ENCODE data around the gene MATN1.
A peak's percentile ranks its signal among the peaks of the same experiment; 100 is the strongest.

The MATN1 gene

DNA sequence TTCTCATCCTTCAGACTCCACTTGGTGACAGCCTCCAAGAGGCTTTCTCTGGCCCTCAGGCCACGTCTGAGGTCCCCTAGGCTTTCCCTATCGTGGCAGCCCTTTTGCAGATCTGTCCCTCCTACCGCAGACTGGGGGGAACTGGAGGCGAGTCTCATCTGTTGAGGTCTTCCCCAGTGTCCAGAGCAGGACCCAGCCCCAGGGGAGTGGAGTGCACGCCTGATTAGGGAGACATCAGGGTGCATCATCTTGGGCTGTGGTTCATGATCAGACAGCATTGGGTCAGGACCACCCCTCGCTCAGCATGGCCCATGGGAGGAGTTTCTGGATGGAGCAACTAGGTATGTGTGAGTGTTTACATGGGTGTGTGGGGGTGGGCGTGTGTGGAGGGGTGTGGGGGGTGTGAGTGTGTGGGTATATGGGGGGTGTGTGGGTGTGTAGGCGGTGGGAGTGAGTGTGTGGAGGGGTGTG, 8.5 kb upstream of the MATN1 start:
- DNase-seq: no peak

DNA sequence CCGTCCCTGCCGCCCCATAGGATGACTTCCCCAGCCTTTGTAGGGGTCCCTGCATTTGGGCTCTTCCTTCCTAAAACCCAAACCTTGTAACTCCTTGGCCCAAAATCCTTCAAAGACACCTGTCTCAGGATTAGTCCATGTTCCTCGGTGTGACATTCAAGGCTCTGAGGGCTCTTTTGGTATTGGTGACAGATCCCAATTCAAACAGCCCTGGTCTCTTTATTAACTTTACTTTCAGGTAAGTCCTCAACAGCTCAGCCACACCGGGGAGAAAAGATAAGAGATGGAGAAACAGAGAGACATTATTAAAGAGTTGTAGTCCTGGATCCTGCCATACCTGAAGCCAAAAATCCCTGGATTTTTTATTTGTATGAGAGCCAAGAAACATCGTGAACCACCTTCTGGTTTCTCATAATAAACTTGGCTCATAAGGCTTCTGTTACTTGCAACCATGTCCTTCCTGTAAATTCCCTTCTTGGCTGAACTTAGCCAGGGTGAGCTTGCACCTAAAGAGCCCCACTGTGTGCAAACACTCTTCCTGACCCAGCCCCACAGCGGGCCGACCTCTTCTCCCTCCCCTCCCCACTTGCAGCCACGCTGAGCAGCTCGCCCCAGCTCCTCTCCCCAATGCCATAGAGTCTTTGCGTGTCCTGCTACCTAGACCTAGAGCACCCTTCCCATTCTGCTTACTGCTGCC, 7.9 kb upstream of the MATN1 start:
- DNase-seq: no peak

DNA sequence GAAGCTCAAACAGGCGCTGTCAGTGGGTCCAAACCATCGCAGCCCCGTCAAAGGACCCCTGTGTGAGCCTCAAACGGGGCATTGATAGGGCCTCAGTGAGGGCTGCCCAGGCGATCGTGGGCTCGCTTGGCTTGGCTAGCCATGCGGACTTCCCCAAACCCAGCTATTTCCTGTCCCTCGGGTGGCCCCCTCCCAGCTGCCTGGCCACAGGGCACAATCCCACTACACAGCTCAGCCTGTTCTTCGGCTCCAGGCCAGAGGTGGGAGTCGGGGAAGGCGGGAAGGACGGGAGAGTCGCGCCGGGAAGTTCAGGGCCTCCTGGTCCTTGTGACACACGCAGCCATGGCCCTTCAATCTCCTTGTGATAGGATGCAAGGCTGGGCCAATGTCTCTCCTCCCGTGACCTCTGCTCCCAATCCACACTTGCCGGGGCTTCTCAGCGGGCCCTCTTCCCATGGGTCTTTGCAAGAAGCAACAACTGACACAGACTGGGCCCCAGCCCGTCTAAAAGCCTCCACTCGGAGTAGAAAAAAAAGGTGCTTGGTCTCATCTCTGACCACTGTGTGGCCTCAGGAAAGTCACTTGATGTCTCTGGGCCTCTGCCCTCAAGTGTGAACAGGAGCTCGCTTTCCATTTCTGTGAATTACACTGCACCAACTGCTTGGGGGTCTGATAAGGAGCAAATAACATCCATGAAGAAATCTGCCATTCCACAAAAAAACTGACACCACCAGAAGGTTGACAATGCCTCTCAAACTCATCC, 7.1 kb upstream of the MATN1 start:
- no peak for DNase-seq

DNA sequence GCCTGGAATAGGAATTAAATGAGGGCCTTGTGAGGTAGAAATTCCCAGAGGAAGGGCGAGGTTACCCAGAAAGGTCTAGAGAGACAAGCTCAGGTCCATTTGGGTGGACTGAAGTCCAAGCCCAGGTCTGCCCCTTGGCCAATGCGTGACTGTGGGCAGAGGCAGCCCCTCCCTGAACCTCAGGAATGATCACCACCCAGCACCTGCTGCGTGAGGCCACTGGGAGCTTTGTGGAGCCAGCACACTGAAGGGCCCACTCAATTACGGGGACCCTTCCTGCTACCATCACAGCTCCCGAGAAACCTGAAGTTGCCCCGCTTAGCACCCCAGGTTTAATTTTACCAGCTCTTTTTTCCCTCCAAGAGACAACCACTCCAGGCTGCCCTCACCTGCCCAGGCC, 6.5 kb upstream of the MATN1 start:
- DNase-seq: no peak

DNA sequence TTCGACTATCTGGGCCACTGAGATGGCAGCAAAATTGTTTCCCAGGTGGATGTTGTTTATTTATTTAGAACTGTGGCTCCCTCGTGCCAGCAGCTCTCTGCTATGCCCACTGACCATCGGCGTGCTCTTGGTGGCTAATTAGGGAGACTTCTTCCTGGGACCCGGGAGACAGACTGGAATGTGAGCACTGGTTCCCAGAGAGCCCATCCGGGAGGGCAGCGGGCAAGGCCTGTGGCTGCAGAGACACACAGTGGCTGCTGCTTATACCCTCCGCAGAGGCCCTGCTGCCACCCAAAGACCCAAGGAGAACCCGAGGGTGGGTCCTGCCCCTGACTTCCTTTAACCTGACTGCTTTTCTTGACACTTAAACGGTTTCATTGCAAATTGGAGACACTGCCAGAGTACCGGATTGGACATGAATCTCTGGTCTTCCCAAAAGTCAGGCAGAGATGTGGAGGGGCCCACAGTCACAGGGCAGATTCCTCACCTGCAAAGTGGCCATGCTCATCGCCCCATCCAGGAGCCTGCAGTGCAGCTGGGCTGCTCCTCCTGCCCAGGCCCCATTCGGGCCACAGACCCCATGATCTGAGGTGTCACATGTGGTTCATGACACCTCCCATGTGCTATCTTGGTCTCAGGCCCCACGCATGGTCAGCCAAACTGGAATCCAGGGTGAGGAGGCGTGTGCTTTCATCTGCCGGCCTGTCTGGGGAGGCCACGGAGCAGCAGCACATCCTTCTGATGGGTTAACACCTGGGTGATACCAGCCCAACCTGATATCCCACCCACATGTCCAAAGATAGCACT, 5.7 kb upstream of the MATN1 start:
- DNase-seq: no peak

DNA sequence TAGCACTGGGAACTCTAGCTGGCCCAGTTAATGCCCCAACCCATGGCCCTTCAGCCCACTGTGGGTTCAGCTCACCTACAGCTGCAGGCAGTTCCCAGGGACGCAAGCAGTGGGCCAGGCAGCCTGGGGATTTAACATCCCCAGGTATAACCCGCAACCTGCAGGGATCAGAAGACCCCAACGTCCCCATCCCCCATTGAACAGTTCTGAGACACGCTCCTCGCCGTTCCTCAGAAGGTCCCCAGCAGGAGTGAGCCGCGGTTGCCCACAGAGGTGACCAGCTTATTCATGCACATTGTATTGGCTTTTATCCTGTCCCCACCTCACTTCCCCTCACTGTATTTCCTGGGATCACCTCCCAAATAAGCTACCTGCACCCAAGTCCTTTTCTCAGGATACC, 5.0 kb upstream of the MATN1 start:
- no peak for DNase-seq

DNA sequence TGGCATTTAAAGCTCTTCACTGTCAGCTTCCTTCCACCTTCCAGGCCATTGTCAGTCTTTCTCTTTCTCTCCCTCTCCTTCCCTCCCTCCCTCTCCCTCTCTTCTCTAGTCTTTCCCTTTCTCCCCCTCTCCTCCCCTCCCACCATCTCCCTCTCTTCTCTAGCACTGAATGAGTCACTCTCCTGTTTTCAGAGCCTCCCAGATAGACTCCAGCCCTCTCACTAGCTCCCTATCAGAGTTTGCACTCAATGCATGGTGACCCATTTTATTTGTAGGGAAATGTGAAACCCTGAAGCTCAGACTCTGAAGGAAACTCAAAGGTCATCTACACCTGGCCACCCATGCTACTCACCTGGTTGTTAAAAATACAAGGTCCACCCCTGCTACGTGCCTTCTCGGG, 4.4 kb upstream of the MATN1 start:
- no peak for DNase-seq

DNA sequence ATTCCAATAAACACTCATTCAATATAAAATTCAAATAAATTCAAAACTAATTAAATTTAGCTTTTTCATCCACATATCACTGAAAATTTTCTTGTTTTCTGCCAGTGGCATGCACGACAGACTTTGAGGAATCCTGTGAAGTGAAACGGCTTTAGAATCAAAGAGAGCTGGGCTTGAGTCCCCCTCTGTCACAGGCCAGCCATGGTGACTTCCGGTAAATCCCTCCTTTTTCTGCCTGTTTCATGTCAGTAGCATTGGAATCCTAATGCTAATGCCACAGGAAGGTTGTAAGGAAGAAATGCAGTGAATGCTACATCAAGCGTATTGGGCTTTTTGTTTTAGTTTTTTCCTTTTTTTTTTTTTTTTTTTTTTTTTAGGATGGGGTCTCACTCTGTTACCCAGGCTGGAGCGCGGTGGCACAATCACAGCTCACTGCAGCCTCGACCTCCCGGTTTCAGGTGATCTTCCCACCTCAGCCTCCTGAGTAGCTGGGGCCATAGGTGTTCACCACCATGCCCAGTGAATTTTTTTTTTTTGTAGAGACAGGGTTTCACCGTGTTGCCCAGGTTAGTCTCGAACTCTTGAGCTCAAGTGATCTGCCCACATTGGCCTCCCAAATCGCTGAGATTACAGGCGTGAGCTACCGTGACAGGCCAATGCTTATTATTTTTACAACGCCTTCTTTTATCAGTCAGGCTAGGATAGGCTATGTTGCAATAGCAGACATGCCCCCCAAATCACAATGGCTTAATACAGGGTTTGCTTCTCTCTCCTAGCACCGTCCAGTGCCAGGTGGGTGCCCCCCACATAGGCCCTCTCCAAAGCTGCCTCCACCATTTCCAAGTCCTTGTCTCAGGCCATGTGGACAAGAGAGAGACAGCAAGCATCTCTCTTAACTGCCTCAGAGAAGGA, 3.6 kb upstream of the MATN1 start:
- no peak for DNase-seq

DNA sequence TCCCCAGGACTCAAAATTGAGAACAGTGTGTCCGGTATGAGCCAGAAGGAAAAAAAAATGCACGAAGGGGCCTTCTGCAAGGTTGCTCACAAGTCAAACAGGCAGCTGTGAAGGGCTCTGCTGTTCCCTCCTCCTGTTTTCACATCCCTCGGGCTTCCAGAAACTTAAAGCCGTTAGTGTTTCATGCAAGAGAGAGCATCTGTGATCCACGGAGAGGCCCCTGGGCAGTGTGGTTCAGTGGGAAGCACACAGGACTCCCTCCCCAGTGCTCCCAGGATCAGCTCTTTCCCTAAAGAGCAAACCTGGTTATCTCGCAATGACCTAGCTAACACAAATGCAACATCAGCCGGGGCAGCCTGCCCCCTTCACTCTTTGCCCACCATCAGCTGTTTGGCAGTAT, 2.9 kb upstream of the MATN1 start:
- no peak for DNase-seq

DNA sequence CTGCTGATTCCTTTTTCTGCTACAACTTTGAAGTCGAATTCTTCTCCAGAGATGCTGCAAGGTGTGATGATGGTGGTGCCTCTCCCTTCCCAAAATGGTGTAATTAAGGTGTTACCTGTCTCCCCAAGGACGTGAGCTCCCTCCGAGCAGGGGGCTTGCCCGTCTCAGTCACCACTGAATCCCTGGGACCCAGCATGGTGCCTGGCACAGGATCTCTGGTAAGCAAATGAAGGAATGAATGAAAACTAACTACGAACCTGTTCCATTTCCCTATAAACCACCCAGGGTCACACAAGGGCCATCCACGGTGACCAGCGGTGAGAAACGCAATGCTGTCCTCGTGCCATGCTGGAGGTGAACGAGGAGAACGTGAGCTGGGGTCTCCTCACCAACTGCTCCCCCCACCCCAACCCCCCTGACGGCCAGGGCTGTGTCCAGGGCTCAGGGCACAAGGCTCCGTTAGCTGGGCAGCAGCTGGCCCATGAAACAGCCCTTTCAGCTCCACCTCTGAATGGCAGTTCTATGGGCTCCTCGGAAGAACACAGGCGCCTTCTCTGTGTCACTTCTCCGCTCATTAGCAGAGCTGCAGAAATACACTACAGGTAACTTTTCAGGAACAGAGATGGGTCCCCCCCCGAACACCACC, 2.2 kb upstream of the MATN1 start:
- no peak for DNase-seq

DNA sequence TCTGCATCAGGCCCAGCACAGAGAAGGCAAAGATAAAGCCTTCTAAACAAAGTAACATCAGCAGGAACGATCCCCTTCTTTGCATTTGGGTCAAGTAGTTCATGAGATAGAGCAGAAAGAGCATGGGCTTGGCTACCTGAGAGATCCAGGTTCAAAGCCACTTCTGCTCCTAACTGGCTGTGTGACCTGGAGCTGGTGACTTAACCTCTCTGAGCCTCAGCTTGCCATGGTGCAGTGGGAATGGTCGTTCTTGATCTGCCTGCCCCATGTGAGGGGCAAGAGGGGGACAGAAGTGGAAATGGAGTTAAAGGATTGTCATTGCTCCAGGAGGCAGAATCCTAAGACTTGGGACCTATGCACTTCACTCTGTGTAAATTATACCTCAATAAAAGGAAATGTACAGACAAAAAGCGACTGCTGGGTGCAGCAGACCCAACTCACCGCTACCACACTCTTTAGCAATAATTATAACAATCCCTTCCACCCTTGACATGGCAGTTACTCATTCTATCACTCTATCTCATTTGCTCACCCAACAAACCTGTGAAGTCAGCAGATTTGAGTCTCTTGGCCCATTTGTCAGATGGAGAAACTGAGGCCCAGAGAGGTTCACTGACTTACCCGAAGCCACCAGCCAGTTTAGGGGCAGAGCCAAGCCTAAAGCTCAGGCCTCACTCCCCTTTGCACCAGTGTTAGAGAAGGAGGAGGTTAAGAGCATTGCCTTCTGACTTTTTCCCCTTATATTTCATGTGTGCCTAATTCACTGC, 1.5 kb upstream of the MATN1 start:
- no peak for DNase-seq

DNA sequence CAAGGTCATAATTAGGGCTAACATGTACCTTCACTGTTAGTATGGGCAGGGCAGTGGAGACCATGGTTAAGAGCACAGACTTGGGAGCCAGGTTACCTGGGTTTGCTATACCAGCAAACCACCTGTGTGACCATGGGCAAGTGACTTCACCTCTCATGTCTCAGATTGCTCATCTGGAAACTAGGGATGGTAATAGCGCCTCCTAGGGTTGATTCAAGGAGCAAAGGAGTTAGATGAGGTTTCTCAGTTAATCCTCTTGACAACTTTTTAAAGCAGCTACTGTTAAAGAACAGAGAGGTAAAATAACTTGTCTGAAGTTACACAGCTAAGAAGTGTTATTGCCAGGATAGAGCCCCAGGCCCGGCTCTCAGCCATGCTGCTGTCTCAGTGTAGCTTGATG, 790 bp upstream of the MATN1 start:
- DNase-seq: no peak

DNA sequence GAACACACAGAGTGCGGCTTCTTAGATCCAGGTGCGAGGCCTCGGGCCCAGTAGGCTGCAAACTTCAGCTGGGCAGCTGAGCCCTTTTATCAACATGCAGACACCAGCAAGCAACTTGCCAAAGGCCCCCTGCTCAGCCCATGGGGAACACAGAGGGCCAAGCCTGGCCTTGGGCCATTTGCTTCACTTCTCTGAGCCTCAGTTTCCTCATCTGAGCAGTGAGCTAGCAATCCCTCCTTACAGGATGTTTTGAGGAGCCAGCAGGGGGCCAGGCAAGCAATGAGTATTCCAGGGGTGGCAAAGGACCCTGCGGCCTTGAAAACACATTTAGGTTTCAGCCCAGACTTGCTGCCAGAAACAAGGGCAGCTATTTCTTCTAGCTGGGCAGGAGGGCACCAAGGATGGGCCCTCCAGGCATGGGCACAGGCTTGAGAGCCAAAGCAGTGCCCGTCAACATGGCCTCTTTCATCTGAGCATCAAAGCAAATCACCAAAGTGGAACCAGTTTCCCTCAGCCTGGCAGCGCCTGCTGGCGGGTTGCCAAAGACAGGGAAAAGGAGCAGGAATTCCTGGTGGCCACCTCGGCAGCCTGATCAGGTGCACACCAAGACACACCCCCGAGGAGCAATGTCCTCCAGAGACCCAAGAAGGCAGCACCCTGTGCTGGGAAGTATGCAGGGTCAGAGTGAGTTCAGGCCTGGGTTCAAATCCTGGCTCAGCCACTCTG, 1.4 kb downstream of the MATN1 start:
- no peak for DNase-seq

DNA sequence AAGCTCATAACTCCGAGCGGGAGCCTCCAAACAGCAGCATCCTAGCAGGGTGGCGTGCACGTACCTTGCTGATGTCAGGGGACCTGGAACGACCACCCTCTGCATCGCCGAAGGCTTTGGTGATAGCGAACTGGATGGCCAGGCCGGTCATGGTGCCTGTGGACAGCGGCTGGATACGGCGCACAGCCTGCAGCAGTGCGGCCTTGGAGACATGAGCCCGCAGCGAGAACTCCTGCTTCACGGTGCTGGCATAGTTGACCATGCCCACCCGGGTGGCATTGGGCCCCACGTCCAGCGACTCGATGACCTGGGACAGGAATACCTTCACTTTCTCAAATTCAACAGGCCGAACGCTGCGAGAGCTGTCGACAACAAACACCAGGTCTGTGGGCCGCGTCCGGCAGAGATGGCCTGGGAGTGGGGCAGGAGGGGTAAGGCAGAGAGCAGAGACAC, 2.0 kb downstream of the MATN1 start:
- no peak for DNase-seq

DNA sequence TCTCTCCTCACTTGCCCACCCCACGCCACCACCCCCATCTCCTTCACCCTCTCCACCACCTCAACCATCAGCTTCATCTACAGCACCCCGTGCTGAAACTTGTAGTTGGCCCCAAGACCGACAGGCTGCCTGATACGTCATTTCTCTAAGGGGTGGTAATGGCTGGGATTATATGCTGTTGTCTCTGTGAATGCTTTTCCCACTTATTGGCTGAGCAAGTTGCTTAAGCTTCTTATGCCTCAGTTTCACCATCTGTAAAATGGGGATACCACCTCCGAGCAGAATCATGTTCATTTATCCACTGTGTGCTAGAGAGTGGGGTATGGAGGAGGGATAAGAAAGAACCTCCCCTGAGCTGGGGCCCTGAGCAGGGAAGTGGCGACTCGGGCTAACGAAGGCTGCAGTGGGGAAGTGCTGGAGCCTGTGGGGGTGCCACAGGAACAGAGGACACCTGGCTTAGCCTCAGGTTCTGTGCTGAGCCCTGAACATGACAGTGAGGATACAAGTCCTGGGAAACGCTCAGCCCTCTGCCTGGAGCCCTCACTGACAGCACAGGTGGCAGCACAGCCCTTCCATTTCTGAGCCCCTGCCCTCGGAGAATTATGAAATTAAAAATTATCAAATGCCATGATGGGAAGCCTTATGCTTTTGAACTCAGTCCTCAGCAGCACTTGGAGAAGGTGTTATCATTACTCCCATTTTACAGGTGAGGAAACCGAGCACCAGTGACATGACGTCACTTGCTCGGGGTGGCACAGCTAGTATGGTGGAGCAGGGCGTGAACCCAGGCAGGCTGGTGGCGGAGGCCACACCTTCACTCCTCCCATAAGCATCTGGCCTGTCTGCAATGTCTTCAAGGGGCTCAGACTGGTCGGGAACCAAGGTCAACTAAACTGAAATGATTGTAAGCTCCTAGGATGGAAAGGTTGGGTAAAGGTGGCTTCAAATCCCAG, 2.8 kb downstream of the MATN1 start:
- DNase-seq: no peak

DNA sequence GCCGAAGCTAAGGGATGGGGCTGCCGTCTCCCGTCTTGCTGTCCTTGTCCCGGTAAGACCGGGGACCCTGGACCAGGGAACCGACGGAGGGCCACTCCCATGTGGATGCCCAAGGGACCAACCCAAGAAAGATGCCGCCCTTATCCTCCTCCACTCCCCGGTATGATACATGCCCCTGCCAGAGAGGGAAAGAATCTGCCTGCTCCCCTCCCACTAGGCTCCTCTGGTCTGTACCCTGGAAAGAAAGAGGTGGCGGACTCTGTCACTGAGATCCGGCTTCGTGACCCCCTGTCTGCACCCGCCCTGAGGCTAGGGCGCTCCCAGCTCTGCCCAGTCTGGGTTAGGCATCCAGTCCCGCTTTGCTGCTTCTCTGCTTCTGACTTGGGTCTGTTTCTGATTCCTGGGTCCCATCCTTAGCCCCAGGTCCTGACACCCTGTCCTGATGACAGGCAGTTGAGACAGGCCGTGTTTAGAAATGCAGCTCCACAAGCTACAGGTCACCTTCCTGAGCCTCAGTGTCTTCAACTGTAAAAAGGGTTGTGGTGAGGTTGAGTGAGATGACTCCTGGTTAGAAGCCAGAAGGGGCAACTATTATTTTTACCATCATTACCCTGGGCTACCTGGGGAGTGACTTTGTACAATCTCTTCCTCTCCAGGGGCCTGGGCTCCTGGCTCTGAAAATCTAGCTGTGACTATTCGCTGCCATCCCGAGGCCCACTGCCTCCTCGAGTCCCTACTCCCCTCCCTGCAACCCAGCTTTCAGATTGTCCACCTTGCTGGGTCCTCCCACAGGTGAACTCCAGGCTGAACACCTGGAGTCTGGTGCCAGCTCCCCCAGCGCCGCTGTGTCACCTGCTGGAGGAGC, 3.7 kb downstream of the MATN1 start:
- peak; percentile 69 to 82 (median 78) for DNase-seq

DNA sequence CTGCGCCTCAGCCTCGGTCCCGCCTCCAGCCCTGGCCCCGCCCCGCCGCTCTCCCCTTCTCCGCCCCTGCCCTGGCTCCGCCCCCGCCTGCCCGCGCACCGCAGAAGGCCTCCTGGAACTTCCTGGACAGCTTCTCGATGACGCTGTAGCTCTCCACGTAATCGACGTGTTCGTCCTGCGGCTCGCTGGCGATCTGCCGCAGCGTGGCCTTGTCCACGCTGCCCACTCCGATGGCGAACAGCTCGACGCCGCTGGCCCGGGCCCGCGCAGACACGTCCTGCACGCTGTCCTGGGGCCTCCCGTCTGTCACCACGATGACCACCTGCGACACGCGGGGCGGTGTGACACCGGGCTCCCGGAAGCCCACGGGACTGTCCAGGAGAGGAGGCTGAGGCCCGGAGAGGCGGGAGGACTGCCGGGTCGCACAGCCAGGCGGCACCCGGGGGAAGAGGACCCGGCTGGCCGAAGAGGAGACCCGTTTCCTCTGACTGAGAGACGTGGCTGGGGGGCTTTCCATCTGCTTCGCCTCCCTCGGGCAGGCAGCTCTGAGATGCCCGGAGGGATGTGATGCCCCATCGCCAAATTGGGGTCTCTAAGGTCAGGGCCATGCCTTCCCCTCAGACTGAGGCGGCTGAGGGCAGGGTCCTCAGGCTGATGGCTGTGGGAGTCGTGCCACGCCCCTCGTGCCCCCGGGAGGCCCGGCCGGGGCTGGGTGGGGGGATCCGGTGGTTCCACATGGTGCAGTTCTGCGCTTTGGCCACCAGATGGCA, 4.6 kb downstream of the MATN1 start:
- peak in 3 of 4 experiments; percentile 99 to 100 (median 99) for DNase-seq

Measured in suppressor macrophage (primary cell).